Muscle of leg (tissue), 11 donors: Measurements from ENCODE around the gene RASSF1. TPM values are rescaled to one million over a fixed set of nuclear protein-coding genes. Genes with fewer than 3 reads are reported as not detected.
"Not testable (repeated sequence)": the region's sequence is repeated elsewhere in the genome, so short reads cannot be mapped to it uniquely, and the experiment has no call there.

Experiments
- DNase-seq: peaks from one replicate; pipeline ENCODE4 v3.0.0; 2013
- H3K27ac ChIP-seq: one replicate; pipeline ENCODE4 v1.5.1; 2013; ENCODE audit warnings: mild to moderate bottlenecking, low read length, control low read depth
- H3K27me3 ChIP-seq: one replicate; pipeline ENCODE4 v1.6.1; 2013; ENCODE audit warnings: low read length; ENCODE audit not compliant: control insufficient read depth, insufficient read depth
- H3K36me3 ChIP-seq: one replicate; pipeline ENCODE4 v1.6.1; 2013; ENCODE audit warnings: low read length; ENCODE audit not compliant: control insufficient read depth, insufficient read depth
- H3K4me1 ChIP-seq: one replicate; pipeline ENCODE4 v1.6.1; 2013; ENCODE audit warnings: low read length; ENCODE audit not compliant: control insufficient read depth, insufficient read depth
- H3K4me3 ChIP-seq: one replicate; pipeline ENCODE4 v1.5.1; 2013; ENCODE audit warnings: low read length, control low read depth
- H3K9me3 ChIP-seq: replicated peaks from 2 replicates; pipeline ENCODE4 v1.6.1; 2013; ENCODE audit warnings: low read depth, low read length; ENCODE audit not compliant: control insufficient read depth
- WGBS: methylation state at CpG from one replicate; pipeline ENCODE4 v1.1.5; 2013; ENCODE audit warnings: missing lambda C conversion rate; ENCODE audit not compliant: insufficient coverage; 5-methylcytosine and 5-hydroxymethylcytosine counted together
- polyA plus RNA-seq, 8 donors: library from polyadenylated mRNA; unstranded; fragments of 120-200 nt; gene quantifications; one replicate each; pipeline versions ENCODE4 v1.2.1 to v1.2.3, GENCODE V29; 2013; ENCODE audit warnings: inconsistent platforms in 1 of 8, low replicate concordance in 1 of 8; ENCODE audit not compliant: insufficient read length in 8 of 8, insufficient read depth in 1 of 8
- total RNA-seq: library from RNA; stranded (reverse); fragments of 120-200 nt; gene quantifications from one replicate; pipeline ENCODE4 v1.2.4, GENCODE V29; 2013

Gene RASSF1
- total and polyA plus RNA-seq, 9 donors, result 33.9 to 47.7 (median 38.8) TPM

- H3K4me1 ChIP-seq, result peaks cover 8% of the 10 kb centered on the region
- peak; percentile 2 for DNase-seq
- no peaks in the 10 kb centered on the region for H3K27me3 ChIP-seq
- H3K36me3 ChIP-seq, result peaks cover 41% of the 10 kb centered on the region
- H3K4me3 ChIP-seq, result no peak overlapping the region
- WGBS, result 100% methylated on average over 1 of the region's 1 CpG
- no peaks in the 10 kb centered on the region for H3K9me3 ChIP-seq
- H3K27ac ChIP-seq, result no peak overlapping the region
Observed at GRCh38 chr3:50287262-50287661, 53.4 kb downstream of the RASSF1 start.

GRCh38 chr3:50286322-50287227, 54.1 kb downstream of the RASSF1 start:
- H3K4me1 ChIP-seq, result peaks cover 6% of the 10 kb centered on the region
- H3K4me3 ChIP-seq, result no peak overlapping the region
- DNase-seq, result peak; percentile 4
- no peak overlapping the region for H3K27ac ChIP-seq
- 89% methylated on average over 22 of the region's 28 CpGs for WGBS
- no peaks in the 10 kb centered on the region for H3K9me3 ChIP-seq
- no peaks in the 10 kb centered on the region for H3K27me3 ChIP-seq
- peaks cover 41% of the 10 kb centered on the region for H3K36me3 ChIP-seq

GRCh38 chr3:50284121-50284520, 56.5 kb downstream of the RASSF1 start:
- H3K4me3 ChIP-seq, H3K27me3 ChIP-seq, H3K9me3 ChIP-seq, H3K4me1 ChIP-seq, DNase-seq, H3K27ac ChIP-seq: not testable (repeated sequence)
- peaks cover 26% of the 10 kb centered on the region for H3K36me3 ChIP-seq
- WGBS, result 100% methylated on average over 1 of the region's 6 CpGs

Other genes with a start within 250 kb of the RASSF1 start
- 9.1 TPM for gene SEMA3F, start 185.5 kb downstream of the RASSF1 start, total RNA-seq
- 10 to 100 TPM in 6 of 8 donors, 1 to 10 TPM in 2; 9.9 to 28.6 (median 14.4) TPM for gene SEMA3F, start 185.5 kb downstream of the RASSF1 start, polyA plus RNA-seq
- gene GNAT1, start 149.2 kb downstream of the RASSF1 start, total RNA-seq, result not detected
- under 1 TPM in 2 of 8 donors, not detected in 6; 0.26 to 0.34 TPM for gene GNAT1, start 149.2 kb downstream of the RASSF1 start, polyA plus RNA-seq
- gene SLC38A3, start 135.6 kb downstream of the RASSF1 start, total RNA-seq, result 1.7 TPM
- gene SLC38A3, start 135.6 kb downstream of the RASSF1 start, polyA plus RNA-seq, result 1 to 10 TPM; 1.7 to 4.4 (median 2.5) TPM
- 116 TPM for gene GNAI2, start 104.6 kb downstream of the RASSF1 start, total RNA-seq
- 100 to 1,000 TPM; 153 to 222 (median 191) TPM for gene GNAI2, start 104.6 kb downstream of the RASSF1 start, polyA plus RNA-seq
- 51.8 TPM for gene SEMA3B, start 71.7 kb downstream of the RASSF1 start, total RNA-seq
- 10 to 100 TPM; 31.8 to 53.7 (median 38.9) TPM for gene SEMA3B, start 71.7 kb downstream of the RASSF1 start, polyA plus RNA-seq
- gene LSMEM2, start 61.7 kb downstream of the RASSF1 start, total RNA-seq, result 25.4 TPM
- 10 to 100 TPM; 11.1 to 33.1 (median 27.8) TPM for gene LSMEM2, start 61.7 kb downstream of the RASSF1 start, polyA plus RNA-seq
- 36.9 TPM for gene IFRD2, start 48.4 kb downstream of the RASSF1 start, total RNA-seq
- gene IFRD2, start 48.4 kb downstream of the RASSF1 start, polyA plus RNA-seq, result 10 to 100 TPM; 46.4 to 68.1 (median 61.2) TPM
- 1.3 TPM for gene HYAL3, start 41.4 kb downstream of the RASSF1 start, total RNA-seq
- 1 to 10 TPM; 1.3 to 3.0 (median 2.2) TPM for gene HYAL3, start 41.4 kb downstream of the RASSF1 start, polyA plus RNA-seq
- 5.1 TPM for gene NAA80, start 41.4 kb downstream of the RASSF1 start, total RNA-seq
- gene NAA80, start 41.4 kb downstream of the RASSF1 start, polyA plus RNA-seq, result 1 to 10 TPM; 5.4 to 8.3 (median 6.3) TPM
- 1.3 TPM for gene HYAL1, start 37.3 kb downstream of the RASSF1 start, total RNA-seq
- 1 to 10 TPM in 7 of 8 donors, under 1 TPM in 1; 0.86 to 2.5 (median 1.7) TPM for gene HYAL1, start 37.3 kb downstream of the RASSF1 start, polyA plus RNA-seq
- gene HYAL2, start 18.1 kb downstream of the RASSF1 start, total RNA-seq, result 51.6 TPM
- 10 to 100 TPM; 34.3 to 49.5 (median 46.9) TPM for gene HYAL2, start 18.1 kb downstream of the RASSF1 start, polyA plus RNA-seq
- 12.8 TPM for gene TUSC2, start 12.6 kb downstream of the RASSF1 start, total RNA-seq
- 10 to 100 TPM; 13.7 to 19.2 (median 17.4) TPM for gene TUSC2, start 12.6 kb downstream of the RASSF1 start, polyA plus RNA-seq
- 0.49 TPM for gene ZMYND10, start 4.9 kb upstream of the RASSF1 start, total RNA-seq
- gene ZMYND10, start 4.9 kb upstream of the RASSF1 start, polyA plus RNA-seq, result 1 to 10 TPM in 4 of 8 donors, under 1 TPM in 4; 0.90 to 1.8 (median 1.1) TPM
- gene NPRL2, start 9.9 kb upstream of the RASSF1 start, total RNA-seq, result 18.9 TPM
- gene NPRL2, start 9.9 kb upstream of the RASSF1 start, polyA plus RNA-seq, result 10 to 100 TPM; 18.2 to 23.9 (median 20.2) TPM
- 8.3 TPM for gene CYB561D2, start 10.0 kb upstream of the RASSF1 start, total RNA-seq
- gene CYB561D2, start 10.0 kb upstream of the RASSF1 start, polyA plus RNA-seq, result 1 to 10 TPM; 6.1 to 9.1 (median 7.5) TPM
- gene TMEM115, start 18.7 kb upstream of the RASSF1 start, total RNA-seq, result 25.3 TPM
- gene TMEM115, start 18.7 kb upstream of the RASSF1 start, polyA plus RNA-seq, result 10 to 100 TPM; 23.0 to 31.3 (median 26.2) TPM
- 3.0 TPM for gene CACNA2D2, start 162.8 kb upstream of the RASSF1 start, total RNA-seq
- gene CACNA2D2, start 162.8 kb upstream of the RASSF1 start, polyA plus RNA-seq, result 10 to 100 TPM in 3 of 8 donors, 1 to 10 TPM in 5; 6.1 to 12.6 (median 9.4) TPM
- gene C3orf18, start 226.9 kb upstream of the RASSF1 start, total RNA-seq, result 23.1 TPM
- gene C3orf18, start 226.9 kb upstream of the RASSF1 start, polyA plus RNA-seq, result 10 to 100 TPM; 15.7 to 23.4 (median 19.1) TPM
- gene HEMK1, start 228.7 kb upstream of the RASSF1 start, total RNA-seq, result 16.6 TPM
- gene HEMK1, start 228.7 kb upstream of the RASSF1 start, polyA plus RNA-seq, result 10 to 100 TPM; 12.9 to 21.5 (median 16.9) TPM